Smooth muscle cell (in vitro differentiated cells): ENCODE measurements around the gene ZNF516. TPM values are rescaled to one million over a fixed set of nuclear protein-coding genes. Genes with fewer than 3 reads are reported as not detected.

Source experiments
- DNase-seq: peaks from one replicate; lab custom pipeline; 2025; ENCODE audit not compliant: unreplicated experiment; lab: John Stamatoyannopoulos, UW
- H2AFZ ChIP-seq: fragments of 200-600 bp; sonication (generic); 2 replicates; pipeline ENCODE4 v1.6.0; 2016; ENCODE audit warnings: antibody characterized with exemption, low read depth, mild to moderate bottlenecking
- H3F3A ChIP-seq: fragments of 200-600 bp; sonication (generic); 2 replicates; pipeline ENCODE4 v1.6.0; 2017; ENCODE audit warnings: antibody characterized with exemption, low read depth
- H3K27ac ChIP-seq: fragments of 200-600 bp; sonication (generic); 2 replicates; pipeline ENCODE4 v1.5.1; 2016; ENCODE audit warnings: low read depth, mild to moderate bottlenecking
- H3K27me3 ChIP-seq: fragments of 200-600 bp; sonication (generic); 2 replicates; pipeline ENCODE4 v1.6.1; 2016; ENCODE audit warnings: low read depth, mild to moderate bottlenecking
- H3K36me3 ChIP-seq: fragments of 200-600 bp; sonication (generic); 2 replicates; pipeline ENCODE4 v1.5.1; 2016; ENCODE audit warnings: low read depth
- H3K4me1 ChIP-seq: fragments of 200-600 bp; sonication (generic); 2 replicates; pipeline ENCODE4 v1.5.1; 2016; ENCODE audit warnings: low read depth
- H3K4me2 ChIP-seq: fragments of 200-600 bp; sonication (generic); 2 replicates; pipeline ENCODE4 v1.6.0; 2016; ENCODE audit warnings: mild to moderate bottlenecking
- H3K4me3 ChIP-seq: fragments of 200-600 bp; sonication (generic); 2 replicates; pipeline ENCODE4 v1.5.1; 2016; ENCODE audit warnings: mild to moderate bottlenecking
- H3K79me2 ChIP-seq: fragments of 200-600 bp; sonication (generic); 2 replicates; pipeline ENCODE4 v1.6.0; 2016; ENCODE audit warnings: low read depth, mild to moderate bottlenecking
- H3K9ac ChIP-seq: fragments of 200-600 bp; sonication (generic); 2 replicates; pipeline ENCODE4 v1.6.0; 2016; ENCODE audit warnings: low read depth
- H3K9me3 ChIP-seq: fragments of 200-600 bp; sonication (generic); replicated peaks from 2 replicates; pipeline ENCODE4 v1.5.1; 2016; ENCODE audit warnings: low read depth
- H4K20me1 ChIP-seq: fragments of 200-600 bp; sonication (generic); 2 replicates; pipeline ENCODE4 v1.6.0; 2016; ENCODE audit warnings: low read depth
- WGBS: methylation state at CpG from one replicate; pipeline ENCODE4 v1.1.7; 2016; ENCODE audit warnings: low lambda C conversion rate; 5-methylcytosine and 5-hydroxymethylcytosine counted together
- polyA plus RNA-seq: library from polyadenylated mRNA; unstranded; fragments of >200 nt; fragmentation: Nextera tagmentation; extraction: Ambion mirVana; gene quantifications from 2 replicates; pipeline ENCODE4 v1.2.1, GENCODE V29; 2016
- total RNA-seq: library from RNA; depleted of rRNA; stranded (reverse); fragments of >200 nt; gene quantifications from 2 replicates; pipeline ENCODE4 v1.2.3, GENCODE V29; 2014
- TF ChIP-seq, protein P1 (sequence below): fragments of 200-600 bp; sonication (generic); IDR thresholded peaks from 2 replicates; pipeline ENCODE4 v1.5.1; 2017; ENCODE audit warnings: borderline replicate concordance, mild to moderate bottlenecking, antibody characterized with exemption; ENCODE audit not compliant: insufficient read depth, poor library complexity, severe bottlenecking

The ZNF516 gene
- total and polyA plus RNA-seq, 2 experiments from 2014 or later = 15.6 to 24.2 TPM

GRCh38 chr18:76437910-76438309 lies 57.1 kb downstream of the ZNF516 start:
- TF ChIP-seq, protein P1, sequence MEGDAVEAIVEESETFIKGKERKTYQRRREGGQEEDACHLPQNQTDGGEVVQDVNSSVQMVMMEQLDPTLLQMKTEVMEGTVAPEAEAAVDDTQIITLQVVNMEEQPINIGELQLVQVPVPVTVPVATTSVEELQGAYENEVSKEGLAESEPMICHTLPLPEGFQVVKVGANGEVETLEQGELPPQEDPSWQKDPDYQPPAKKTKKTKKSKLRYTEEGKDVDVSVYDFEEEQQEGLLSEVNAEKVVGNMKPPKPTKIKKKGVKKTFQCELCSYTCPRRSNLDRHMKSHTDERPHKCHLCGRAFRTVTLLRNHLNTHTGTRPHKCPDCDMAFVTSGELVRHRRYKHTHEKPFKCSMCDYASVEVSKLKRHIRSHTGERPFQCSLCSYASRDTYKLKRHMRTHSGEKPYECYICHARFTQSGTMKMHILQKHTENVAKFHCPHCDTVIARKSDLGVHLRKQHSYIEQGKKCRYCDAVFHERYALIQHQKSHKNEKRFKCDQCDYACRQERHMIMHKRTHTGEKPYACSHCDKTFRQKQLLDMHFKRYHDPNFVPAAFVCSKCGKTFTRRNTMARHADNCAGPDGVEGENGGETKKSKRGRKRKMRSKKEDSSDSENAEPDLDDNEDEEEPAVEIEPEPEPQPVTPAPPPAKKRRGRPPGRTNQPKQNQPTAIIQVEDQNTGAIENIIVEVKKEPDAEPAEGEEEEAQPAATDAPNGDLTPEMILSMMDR = no peak
- Histone ChIP-seq H3K9me3 (no peaks in the 10 kb centered on the region), H3K36me3 (no peaks in the 10 kb centered on the region), H3K4me2 (no peak overlapping the region), H3K9ac (no peak overlapping the region), H3K27ac (no peak overlapping the region), H3K79me2 (peaks cover 84% of the 10 kb centered on the region), H3F3A (no peaks in the 10 kb centered on the region), H4K20me1 (peaks cover 97% of the 10 kb centered on the region), H3K4me3 (no peak overlapping the region), H3K27me3 (no peaks in the 10 kb centered on the region), H3K4me1 (no peaks in the 10 kb centered on the region), H2AFZ (no peak overlapping the region)
- WGBS = 94% methylated on average over 8 of the region's 8 CpGs
- no peak for DNase-seq

GRCh38 chr18:76437011-76437410 lies 58.0 kb downstream of the ZNF516 start:
- peaks cover 89% of the 10 kb centered on the region for H3K79me2 ChIP-seq
- no peaks in the 10 kb centered on the region for H3K9me3 ChIP-seq
- no peaks in the 10 kb centered on the region for H3F3A ChIP-seq
- H3K9ac ChIP-seq = no peak overlapping the region
- H3K36me3 ChIP-seq = no peaks in the 10 kb centered on the region
- TF ChIP-seq, protein P1 = no peak
- no peak for DNase-seq
- H3K4me1 ChIP-seq = no peaks in the 10 kb centered on the region
- H2AFZ ChIP-seq = no peak overlapping the region
- no peak overlapping the region for H3K4me3 ChIP-seq
- no peaks in the 10 kb centered on the region for H3K27me3 ChIP-seq
- H4K20me1 ChIP-seq = peaks cover 97% of the 10 kb centered on the region
- H3K27ac ChIP-seq = no peak overlapping the region
- H3K4me2 ChIP-seq = no peak overlapping the region
- WGBS = 91% methylated on average over 11 of the region's 11 CpGs

GRCh38 chr18:76436342-76436741 lies 58.7 kb downstream of the ZNF516 start:
- DNase-seq = no peak
- no peaks in the 10 kb centered on the region for H3K27me3 ChIP-seq
- H3K9me3 ChIP-seq = no peaks in the 10 kb centered on the region
- H3F3A ChIP-seq = no peaks in the 10 kb centered on the region
- TF ChIP-seq, protein P1 = no peak
- no peak overlapping the region for H3K9ac ChIP-seq
- H3K4me1 ChIP-seq = no peaks in the 10 kb centered on the region
- H2AFZ ChIP-seq = no peak overlapping the region
- no peaks in the 10 kb centered on the region for H3K36me3 ChIP-seq
- WGBS = 95% methylated on average over 16 of the region's 16 CpGs
- H3K27ac ChIP-seq = no peak overlapping the region
- no peak overlapping the region for H3K4me2 ChIP-seq
- no peak overlapping the region for H3K4me3 ChIP-seq
- peaks cover 99% of the 10 kb centered on the region for H4K20me1 ChIP-seq
- H3K79me2 ChIP-seq = peaks cover 96% of the 10 kb centered on the region

DNA sequence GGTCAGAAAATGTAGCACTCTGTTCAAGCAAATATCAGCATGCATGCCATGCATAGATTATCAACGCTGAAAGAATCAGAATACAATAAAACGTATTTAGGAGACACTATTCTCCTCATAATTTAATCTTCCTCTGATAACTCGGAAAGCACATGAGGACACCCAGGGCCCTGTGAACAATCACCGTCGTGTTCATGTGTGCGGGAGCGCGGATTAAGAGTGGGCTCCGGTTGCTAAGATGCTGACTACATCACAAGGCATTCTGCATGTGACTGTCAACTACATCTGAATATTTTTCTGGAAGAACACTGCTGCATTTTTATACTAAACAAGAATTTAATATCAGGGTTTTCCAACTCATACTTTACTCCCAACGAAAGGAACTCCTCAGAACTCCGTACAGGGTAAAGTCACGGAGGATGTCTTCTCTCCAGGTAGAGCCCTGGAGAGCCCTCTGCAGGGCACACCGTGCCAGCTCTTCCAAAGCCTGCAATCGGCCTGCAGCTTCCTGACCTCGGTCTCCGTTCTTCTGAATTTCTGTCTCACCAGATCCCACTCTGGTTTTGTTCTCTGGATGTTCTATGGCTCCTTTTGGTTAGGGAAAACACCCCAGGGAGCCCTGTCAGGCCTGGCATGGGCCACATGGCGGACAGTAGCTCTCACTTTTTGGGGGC lies 59.6 kb downstream of the ZNF516 start:
- Histone ChIP-seq H3K9ac (no peak overlapping the region), H4K20me1 (peaks cover 100% of the 10 kb centered on the region), H3K36me3 (no peaks in the 10 kb centered on the region), H3K9me3 (no peaks in the 10 kb centered on the region), H3K79me2 (peaks cover 97% of the 10 kb centered on the region), H3K4me1 (no peaks in the 10 kb centered on the region), H3K4me3 (no peak overlapping the region), H3K4me2 (no peak overlapping the region), H2AFZ (no peak overlapping the region), H3K27me3 (no peaks in the 10 kb centered on the region), H3F3A (no peaks in the 10 kb centered on the region), H3K27ac (no peak overlapping the region)
- DNase-seq = no peak
- WGBS = 86% methylated on average over 17 of the region's 17 CpGs
- TF ChIP-seq, protein P1 = no peak
